ENCODE results near the gene UBAC2.

DNA sequence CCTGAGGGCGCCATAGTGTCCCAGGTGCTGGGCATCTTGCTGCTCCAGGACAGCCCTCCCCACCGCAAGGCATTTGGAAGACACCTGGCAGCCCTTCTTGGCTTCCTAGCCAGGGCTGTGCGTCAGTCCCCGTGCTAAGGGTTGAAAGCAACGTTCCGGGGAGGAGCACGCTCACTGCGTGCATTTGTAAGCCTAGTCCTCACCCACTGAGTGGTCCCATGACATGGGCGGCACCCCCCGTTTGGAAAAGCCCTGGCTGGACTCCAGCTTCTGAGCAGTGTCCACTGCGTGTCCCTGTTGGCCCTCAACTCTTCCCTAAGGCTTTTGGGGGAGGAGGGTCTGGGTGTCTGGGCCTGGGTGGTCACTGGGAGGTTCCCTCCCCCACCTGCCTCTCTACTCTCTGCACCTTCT is 182.9 kb downstream of the UBAC2 start:
- no peak for TF ChIP-seq EZH2 (IDR thresholded peaks at IDR 0.05; ENCODE audit: borderline replicate concordance, low read length)
- TF ChIP-seq, protein P1, sequence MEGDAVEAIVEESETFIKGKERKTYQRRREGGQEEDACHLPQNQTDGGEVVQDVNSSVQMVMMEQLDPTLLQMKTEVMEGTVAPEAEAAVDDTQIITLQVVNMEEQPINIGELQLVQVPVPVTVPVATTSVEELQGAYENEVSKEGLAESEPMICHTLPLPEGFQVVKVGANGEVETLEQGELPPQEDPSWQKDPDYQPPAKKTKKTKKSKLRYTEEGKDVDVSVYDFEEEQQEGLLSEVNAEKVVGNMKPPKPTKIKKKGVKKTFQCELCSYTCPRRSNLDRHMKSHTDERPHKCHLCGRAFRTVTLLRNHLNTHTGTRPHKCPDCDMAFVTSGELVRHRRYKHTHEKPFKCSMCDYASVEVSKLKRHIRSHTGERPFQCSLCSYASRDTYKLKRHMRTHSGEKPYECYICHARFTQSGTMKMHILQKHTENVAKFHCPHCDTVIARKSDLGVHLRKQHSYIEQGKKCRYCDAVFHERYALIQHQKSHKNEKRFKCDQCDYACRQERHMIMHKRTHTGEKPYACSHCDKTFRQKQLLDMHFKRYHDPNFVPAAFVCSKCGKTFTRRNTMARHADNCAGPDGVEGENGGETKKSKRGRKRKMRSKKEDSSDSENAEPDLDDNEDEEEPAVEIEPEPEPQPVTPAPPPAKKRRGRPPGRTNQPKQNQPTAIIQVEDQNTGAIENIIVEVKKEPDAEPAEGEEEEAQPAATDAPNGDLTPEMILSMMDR (IDR thresholded peaks at IDR 0.05; ENCODE audit: low read length), result no peak

All from OCI-LY1 (cell line).